GM13976 (cell line): Measurements from ENCODE around the gene F10.

Experiments
- DNase-seq: peaks from one replicate; pipeline ENCODE4 v3.0.0; 2012; ENCODE audit warnings: low spot score
- in situ Hi-C: fragments of 300-500 bp; cut with MboI; formaldehyde crosslinking; loops from one replicate; pipeline ENCODE4 v1.12.0; 2022; ENCODE audit warnings: low sequenced_read_pairs, mixed read lengths, inconsistent platforms; ENCODE audit not compliant: unreplicated experiment
- TF ChIP-seq, protein P1 (sequence below): IDR thresholded peaks from 2 replicates; pipeline ENCODE4 v1.5.1; 2012; ENCODE audit warnings: borderline replicate concordance, mild to moderate bottlenecking; ENCODE audit not compliant: insufficient read depth; ENCODE audit errors: extremely low read depth, missing control alignments, control extremely low read depth

Gene F10

DNA sequence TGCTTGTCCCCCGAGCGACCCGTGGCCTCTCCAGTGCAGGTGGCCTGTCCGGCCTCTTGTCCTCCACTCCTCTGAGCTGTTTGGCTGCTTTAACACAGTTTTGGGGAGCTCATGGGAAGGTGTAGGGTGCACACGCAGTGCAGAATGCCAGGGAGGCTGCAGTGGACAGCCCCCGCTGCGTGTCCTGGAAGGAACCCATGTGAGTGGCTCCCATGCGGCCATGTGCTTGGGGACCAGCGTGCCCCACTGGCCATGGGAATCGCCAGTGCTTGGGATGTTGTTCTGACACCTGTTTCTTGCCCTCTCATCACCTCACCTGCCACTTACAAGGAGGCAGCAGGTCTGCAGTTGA lies 39.6 kb upstream of the F10 start:
- no peak for DNase-seq
- TF ChIP-seq, protein P1, sequence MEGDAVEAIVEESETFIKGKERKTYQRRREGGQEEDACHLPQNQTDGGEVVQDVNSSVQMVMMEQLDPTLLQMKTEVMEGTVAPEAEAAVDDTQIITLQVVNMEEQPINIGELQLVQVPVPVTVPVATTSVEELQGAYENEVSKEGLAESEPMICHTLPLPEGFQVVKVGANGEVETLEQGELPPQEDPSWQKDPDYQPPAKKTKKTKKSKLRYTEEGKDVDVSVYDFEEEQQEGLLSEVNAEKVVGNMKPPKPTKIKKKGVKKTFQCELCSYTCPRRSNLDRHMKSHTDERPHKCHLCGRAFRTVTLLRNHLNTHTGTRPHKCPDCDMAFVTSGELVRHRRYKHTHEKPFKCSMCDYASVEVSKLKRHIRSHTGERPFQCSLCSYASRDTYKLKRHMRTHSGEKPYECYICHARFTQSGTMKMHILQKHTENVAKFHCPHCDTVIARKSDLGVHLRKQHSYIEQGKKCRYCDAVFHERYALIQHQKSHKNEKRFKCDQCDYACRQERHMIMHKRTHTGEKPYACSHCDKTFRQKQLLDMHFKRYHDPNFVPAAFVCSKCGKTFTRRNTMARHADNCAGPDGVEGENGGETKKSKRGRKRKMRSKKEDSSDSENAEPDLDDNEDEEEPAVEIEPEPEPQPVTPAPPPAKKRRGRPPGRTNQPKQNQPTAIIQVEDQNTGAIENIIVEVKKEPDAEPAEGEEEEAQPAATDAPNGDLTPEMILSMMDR = no peak
- in situ Hi-C loops = no loop called here

DNA sequence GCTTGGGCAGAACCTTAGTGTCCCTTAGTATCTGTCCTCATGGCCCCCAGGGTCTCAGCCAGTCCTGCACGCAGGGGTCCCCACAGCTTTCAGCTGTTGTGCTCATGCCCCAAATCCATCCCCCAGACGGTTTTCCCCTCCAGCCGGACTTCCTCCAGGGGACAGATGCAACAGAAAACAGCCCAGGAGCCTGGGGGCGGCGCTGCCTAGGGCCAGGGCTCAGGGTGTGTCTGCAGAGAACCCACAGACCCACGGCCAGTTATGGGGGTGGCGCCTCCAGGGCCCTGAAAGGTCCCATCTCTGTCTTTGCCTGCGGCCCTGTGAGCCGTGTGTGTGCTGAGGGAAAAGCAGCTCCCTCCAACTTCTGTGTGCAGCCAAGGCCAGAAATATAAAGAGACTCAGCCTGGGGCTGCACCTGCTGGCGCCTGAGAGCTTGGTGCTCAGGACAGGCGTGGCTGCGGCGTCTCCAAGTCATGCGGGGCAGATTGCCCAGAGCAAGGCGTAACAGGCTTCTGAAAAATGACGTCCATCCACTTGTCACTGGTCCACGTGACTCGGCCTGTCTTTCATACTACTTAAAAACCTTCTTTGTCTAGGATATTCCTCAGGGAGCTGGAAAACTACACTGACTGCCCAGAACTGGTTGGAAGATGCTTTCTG lies 39.1 kb upstream of the F10 start:
- in situ Hi-C loops = no loop called here
- no peak for DNase-seq
- TF ChIP-seq, protein P1 = no peak

DNA sequence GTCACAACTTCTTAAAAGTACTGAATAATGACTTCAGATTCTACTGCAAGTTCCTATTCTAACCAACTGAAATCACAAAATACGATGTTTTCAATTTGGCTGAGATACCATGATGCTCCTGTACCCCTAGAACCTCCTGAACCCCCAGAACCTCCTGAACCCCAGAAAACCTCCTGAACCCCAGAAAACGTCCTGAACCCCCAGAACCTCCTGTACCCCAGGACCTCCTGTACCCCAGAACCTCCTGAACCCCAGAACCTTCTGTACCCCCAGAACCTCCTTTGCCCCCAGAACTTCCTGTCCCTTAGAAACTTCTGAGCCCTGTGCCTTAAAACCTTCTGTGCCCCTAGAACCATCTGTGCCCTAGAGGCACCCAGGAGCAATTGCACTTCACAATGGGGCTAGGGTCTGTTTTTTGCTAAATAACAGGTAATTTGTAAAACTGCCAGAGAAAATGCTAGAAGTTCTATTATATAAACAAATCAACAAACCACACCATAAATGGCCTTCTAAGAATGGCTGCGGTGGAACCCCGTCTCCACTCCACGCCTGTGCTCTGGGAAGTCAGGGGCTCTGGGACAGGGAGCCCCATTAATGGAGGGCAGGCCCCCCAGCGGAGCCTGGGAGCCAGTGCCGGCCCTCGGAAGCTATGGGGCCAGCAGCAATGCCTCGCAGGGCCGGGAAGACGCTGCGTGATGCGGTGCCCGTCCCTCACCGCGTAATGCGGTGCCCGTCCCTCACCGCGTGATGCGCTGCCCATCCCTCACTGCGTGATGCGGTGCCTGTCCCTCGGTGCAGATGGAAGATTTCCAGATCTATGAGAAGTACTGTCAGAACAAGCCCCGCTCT lies 38.3 kb upstream of the F10 start:
- no peak for DNase-seq
- TF ChIP-seq, protein P1 = no peak
- in situ Hi-C loops = no loop called here

DNA sequence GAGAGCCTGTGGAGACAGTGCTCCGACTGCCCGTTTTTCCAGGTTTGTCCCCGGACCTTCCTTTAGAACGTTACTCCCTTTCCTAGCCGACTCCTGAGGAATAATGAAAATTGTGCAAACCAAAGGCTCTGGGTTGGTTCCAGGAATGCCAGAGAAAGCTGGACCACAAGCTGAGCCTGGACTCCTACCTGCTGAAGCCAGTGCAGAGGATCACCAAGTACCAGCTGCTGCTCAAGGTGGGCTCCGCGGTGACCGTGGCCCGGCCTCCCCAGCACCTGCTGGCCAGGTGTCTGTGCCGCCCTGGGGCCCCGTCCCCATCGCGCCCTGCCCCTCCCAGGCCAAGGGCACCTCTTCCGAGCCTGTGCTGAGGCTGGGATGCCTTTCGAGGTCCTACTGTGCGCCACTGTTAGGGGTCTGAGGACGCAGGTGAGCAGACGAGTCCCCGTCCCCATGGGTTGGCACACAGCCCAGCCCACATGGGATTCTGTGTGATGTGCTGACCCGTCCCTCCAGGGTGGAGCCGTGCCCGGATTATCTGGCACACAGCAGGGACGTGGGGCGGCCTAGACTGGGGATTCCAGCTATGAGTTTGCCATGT lies 37.6 kb upstream of the F10 start:
- TF ChIP-seq, protein P1 = no peak
- in situ Hi-C loops = no loop called here
- DNase-seq = no peak

DNA sequence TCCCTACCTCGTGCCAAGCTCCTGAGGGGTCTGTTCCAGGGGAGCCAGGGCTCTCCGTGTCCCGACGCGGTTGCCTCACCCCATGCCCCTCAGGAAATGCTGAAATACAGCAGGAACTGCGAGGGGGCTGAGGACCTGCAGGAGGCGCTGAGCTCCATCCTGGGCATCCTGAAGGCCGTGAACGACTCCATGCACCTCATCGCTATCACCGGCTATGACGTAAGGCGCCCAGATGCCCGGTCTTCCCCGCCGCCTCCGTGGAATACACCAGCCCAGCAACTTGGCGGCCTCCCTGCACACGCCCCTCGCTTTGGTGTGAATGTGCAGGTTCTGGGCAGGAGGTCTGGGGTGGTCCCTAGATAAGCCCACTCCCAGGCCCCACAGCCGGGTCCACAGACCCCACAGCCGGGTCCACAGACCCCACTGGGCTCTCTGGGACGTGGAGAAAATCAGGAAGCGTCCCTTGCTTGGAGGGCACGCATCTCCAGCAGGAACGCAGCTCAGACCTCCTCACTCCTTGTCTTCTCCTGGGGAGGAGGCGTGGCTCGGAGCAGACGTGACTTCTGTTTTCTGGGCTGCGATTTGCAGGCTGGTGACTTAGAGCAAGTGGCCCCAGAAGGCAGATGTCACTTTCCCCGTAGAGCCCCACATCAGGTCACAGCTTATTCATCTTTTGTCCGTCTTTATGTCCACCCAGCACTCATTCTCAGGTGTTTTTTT lies 36.4 kb upstream of the F10 start:
- in situ Hi-C loops = no loop called here
- no peak for DNase-seq

More for the DNA sequence above, 36.4 kb upstream of the F10 start:
- TF ChIP-seq, protein P1 = no peak
